Activated naive CD8-positive, alpha-beta T cell (primary cell): Measurements from ENCODE around the gene UBE2L3.
A peak's percentile ranks its signal among the peaks of the same experiment; 100 is the strongest.
"Not testable (repeated sequence)": the region's sequence is repeated elsewhere in the genome, so short reads cannot be mapped to it uniquely, and the experiment has no call there.

Experiments
- H3K27ac Mint-ChIP-seq: one replicate; pipeline ENCODE4 v1.8.0; 2021; ENCODE audit warnings: mixed read lengths
- H3K27me3 Mint-ChIP-seq: one replicate; pipeline ENCODE4 v1.8.0; 2021; ENCODE audit warnings: mixed read lengths
- H3K36me3 Mint-ChIP-seq: one replicate; pipeline ENCODE4 v1.8.0; 2021; ENCODE audit warnings: mixed read lengths
- H3K4me1 Mint-ChIP-seq: one replicate; pipeline ENCODE4 v1.8.0; 2021; ENCODE audit warnings: low read depth, mixed read lengths
- H3K4me3 Mint-ChIP-seq: one replicate; pipeline ENCODE4 v1.8.0; 2021; ENCODE audit warnings: mild to moderate bottlenecking, mixed read lengths
- H3K9me3 Mint-ChIP-seq: one replicate; pipeline ENCODE4 v1.8.0; 2021; ENCODE audit warnings: low read depth, mixed read lengths

The UBE2L3 gene

DNA sequence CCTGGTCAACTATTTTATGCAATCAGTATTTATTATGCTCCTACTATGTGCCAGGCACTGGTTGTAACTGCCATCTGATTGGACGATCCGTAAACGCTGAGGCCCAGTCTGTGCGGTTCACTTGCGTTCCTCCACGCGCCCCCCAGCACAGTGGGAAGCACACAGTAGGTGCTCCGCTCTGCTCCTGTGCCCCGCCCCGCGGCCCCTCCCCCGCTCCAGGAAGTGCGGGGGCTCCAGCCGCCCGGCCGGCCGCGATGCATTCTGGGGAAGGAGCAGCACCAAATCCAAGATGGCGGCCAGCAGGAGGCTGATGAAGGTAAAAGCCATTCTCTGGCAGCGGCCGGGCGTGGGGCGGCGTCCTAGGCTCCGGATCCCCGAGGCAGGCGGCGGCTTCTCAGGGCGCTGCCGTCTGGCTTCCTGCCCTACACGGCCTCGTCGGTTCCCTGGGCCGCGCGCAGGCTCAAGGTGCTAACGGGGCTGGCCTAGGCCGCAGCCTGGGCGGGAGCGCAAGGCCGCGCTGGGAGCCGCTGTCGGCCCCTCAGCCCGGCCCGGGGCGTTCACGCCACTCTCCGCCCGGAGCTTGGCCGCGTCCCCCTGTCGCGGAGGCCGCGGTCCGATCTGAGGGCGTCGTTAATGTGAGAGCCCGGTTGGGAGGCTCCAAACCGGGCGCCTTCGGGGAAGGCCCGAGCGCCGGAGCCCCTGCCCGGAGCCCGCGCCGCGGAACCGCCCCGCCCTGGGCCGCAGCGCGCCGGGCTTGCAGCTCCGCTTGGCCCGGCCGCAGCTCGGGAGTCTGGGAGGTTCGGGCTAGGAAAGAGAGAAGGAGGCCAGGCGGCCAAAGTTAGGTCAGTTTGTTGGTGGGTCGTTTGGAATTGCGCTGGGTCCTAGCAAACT lies at the start of gene UBE2L3:
Gene UBE2L3 (plus strand): TSS at position 259 of the 891 bp plus-strand sequence. CDS start 31 bp downstream, at position 290.
- H3K36me3 Mint-ChIP-seq, result peaks cover 10% of the 10 kb centered on the region
- peaks cover 38% of the 10 kb centered on the region for H3K4me1 Mint-ChIP-seq
- no peaks in the 10 kb centered on the region for H3K27me3 Mint-ChIP-seq
- peak within 1 kb of the TSS; percentile 91 for H3K27ac Mint-ChIP-seq
- H3K4me3 Mint-ChIP-seq, result peak within 1 kb of the TSS; percentile 94
- no peaks in the 10 kb centered on the region for H3K9me3 Mint-ChIP-seq

DNA sequence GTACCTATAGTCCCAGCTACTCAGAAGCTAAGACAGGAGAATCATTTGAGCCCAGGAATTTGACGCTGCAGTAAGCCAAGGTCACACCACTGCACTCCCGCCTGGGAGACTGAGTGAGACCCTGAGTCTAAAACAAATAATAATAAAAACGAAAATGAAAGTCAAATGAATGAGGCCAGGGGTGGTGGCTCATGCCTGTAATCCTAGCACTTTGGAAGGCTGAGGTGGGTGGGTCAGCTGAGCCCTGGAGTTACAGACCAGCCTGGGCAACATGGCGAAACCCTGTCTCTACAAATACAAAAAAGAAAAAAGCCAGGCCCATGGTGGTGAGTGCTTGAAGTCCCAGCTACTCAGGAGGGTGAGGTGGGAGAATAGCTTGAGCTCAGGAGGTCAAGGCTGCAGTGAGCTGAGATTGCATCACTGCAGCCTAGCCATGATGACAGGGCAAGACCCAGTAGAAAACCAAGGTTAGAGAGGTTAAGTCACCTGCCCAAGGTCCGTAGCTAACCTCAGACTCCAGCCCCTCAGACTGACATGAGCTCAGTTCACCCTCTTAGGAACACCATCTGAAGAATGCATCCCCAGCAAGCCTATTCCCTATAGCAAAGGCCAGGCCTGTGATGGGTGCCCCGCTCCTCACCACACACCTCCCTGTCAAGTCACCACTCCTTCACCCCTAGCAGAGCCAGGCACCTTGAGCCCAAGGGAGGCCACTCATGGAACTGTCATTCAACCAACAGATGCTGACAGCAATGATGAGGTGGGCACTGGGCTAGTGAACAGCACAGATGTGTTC lies 40.6 kb upstream of the UBE2L3 start:
- H3K9me3 Mint-ChIP-seq, H3K27ac Mint-ChIP-seq, H3K4me1 Mint-ChIP-seq, H3K4me3 Mint-ChIP-seq, H3K36me3 Mint-ChIP-seq, H3K27me3 Mint-ChIP-seq: not testable (repeated sequence)

DNA sequence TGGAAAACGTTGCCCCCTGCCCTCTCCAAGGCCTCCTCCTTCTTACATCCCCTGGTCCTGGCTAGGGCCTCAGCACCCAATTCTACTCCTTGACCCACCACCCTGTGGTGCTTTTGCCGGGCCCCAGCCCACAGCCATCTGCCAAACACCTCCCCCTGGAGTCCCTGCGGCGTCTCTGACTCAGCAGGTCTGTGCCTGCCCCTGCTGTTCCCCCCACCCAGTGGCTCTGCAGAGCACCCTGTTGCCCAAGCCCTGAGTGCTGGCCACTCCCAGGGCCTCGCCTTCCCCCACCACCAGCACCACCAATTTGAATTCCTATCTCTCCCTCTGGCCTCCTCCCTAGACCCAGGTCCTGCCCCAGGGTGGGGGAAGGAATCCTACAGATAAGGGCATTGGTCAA lies 36.0 kb upstream of the UBE2L3 start:
- not testable (repeated sequence) for H3K4me1 Mint-ChIP-seq, H3K27ac Mint-ChIP-seq, H3K4me3 Mint-ChIP-seq, H3K36me3 Mint-ChIP-seq, H3K9me3 Mint-ChIP-seq, H3K27me3 Mint-ChIP-seq

DNA sequence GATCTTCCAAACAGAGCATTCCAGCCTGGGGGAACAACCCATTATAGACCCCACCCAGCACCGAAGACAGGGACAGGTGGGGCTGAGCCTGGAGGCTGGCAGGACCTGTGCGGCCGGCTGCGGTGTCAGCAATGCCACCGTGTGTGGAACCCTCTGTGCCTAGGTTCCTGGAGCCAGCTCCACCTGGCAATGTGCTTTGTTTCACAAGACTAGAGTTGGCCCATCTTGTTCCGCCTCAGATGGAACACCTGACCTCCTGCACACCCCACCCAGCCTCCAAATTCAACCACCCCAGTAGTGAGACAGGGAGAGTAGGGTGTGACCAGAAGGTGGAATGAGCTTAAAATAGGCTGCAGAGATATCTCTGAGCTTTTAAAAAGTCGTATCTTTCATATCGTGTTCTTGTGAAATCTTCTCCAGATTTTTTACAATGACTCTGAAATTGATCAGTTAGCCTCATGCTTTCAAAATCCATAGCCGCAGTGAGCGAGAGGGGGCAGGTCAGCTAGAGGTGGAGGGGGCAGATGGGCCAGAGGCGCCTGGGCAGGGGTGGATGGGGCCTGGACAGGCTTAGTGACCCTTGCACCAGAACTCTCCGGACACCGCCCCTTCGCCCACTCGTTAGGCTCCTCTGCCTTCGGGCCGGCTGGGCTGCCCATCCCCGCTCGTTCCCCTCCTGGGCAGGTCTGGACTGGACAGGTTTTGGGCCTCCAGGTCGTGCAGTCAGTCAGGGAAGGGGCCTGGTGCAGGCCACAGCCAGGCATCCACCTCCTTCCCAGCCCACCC lies 34.5 kb upstream of the UBE2L3 start:
- not testable (repeated sequence) for H3K4me1 Mint-ChIP-seq, H3K9me3 Mint-ChIP-seq, H3K36me3 Mint-ChIP-seq, H3K27ac Mint-ChIP-seq, H3K27me3 Mint-ChIP-seq, H3K4me3 Mint-ChIP-seq

DNA sequence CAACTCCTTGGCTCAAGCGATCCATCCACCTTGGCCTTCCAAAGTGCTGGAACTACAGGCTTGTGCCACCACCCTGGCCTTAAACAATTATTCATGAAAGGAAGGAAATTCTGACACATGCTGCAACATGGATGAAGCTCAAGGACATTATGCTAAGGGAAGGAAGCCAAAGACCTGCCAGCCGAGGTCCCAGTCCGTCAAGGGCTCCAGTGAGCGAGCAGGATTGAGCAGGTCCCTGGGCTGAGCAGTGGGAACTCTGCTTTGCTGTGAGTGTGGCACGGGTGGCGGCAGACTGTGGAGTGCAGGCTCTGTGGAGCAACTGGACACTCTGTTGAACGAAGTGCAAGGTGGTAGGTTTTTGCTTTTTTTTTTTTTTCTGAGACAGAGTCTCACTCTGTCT lies 27.7 kb upstream of the UBE2L3 start:
- not testable (repeated sequence) for H3K4me3 Mint-ChIP-seq, H3K36me3 Mint-ChIP-seq, H3K9me3 Mint-ChIP-seq, H3K27ac Mint-ChIP-seq, H3K27me3 Mint-ChIP-seq, H3K4me1 Mint-ChIP-seq

DNA sequence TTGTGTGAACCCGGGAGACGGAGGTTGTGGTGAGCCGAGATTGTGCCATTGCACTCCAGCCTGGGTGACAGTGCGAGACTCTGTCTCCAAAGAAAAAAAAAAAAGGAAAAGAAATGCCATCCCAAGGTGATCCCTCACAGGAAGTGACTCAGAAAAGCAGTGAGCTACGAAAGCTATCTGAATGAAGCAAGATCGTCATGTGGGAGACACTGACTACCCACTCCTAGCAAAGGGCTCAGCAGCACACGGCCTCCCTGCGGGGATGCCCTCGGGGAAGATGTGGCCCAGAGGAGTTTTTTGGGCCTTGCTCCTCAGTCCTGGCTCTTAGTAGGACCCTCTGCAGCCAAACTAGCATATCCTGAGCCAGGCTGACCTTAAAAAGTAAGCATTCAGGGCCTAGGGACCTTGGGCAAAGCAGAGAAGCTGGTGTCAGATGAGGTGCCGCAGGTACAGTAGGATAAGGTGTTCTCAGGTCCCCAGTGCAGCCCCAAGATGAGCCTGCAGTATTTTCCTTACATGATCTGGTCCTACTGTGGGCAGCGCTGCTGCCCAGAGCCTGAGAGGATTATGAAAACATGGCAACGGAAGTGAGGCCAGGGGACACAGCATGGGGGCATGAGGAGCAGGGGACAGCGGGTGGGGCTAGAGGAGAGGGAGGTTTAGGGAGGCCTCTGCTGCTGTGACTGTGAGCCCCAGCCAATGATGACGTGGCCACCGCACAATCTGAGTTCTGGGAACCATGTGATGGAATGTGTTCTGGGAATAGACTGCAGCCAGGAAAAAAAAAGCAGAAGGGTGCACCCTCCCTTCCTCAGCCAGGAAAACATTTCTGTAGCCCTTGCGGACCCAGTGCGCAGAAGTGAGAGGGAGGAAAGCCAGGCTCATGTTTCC lies 22.8 kb upstream of the UBE2L3 start:
- not testable (repeated sequence) for H3K4me3 Mint-ChIP-seq, H3K27me3 Mint-ChIP-seq, H3K9me3 Mint-ChIP-seq, H3K36me3 Mint-ChIP-seq, H3K27ac Mint-ChIP-seq, H3K4me1 Mint-ChIP-seq

DNA sequence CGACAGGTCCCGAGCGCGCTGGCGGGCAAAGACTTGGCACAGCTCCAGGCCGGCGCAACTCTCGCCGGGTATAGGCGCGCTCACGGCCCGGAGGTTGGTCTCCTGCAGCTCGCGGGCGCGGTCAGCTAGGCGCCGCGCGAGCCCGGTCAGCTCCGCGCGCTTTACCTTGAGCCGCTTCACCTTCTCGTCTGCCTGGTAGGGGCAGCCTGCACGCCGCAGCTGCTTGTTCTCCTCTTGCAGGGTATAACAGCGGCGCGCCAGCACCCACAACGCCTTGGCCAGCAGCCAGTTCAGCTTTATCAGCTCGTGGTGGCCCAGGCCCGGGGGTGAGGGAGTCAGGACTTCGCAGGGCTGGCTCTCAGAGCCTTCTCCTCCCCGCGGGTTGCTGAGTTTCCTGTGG lies 18.0 kb upstream of the UBE2L3 start:
- not testable (repeated sequence) for H3K9me3 Mint-ChIP-seq, H3K27me3 Mint-ChIP-seq, H3K27ac Mint-ChIP-seq, H3K36me3 Mint-ChIP-seq, H3K4me3 Mint-ChIP-seq, H3K4me1 Mint-ChIP-seq

DNA sequence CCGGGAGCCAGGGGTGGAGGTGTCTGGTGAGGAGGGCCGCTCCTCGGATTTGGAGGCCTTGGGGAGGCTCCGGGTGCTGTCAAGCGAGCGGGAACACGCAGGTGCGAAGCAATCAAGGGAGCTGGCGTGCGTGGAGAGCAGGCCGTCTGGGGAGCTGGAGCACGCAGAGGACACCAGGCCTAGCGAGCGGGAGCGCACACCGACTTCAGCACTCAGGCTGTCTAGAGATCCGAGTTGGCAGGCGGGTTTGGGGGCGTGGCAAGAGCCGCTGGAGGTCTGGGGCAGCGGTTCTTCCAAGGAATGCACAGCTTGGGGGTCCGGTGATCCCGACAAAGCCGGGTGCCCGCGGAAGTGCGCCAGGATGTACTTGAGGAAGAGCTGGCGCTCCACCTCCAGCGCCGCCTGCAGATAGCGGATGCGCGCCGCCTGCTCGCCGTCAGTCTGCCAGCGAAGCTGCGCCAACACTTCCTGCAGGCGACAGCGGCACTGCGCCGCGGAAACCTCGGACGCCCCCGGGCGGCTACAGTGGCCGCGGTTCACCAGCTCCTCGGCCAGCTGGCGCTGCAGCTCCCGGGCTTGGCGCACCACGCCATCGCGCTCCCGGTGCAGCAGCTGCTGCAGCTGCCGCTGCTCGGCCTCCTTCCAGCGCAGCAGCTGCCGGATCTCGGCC lies 17.4 kb upstream of the UBE2L3 start:
- not testable (repeated sequence) for H3K27ac Mint-ChIP-seq, H3K4me1 Mint-ChIP-seq, H3K36me3 Mint-ChIP-seq, H3K4me3 Mint-ChIP-seq, H3K27me3 Mint-ChIP-seq, H3K9me3 Mint-ChIP-seq

DNA sequence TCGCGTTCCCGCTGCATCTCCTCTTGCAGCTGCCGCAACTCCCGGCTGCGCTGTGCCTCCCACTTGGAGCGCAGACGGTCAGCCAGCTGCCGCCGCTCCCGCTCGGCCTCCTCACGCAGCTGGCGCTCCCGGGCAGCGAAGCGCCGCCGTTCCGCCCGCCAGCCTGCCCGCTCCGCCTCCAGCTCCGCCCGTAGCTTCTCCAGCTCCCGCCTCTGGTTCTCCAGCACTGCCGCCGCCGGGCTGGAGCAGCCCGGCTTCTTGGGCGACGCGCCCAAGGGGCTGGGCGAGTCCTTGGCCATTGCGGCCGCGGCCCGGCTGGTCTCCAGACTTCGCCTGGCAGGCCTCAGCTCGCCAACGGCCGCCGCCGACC lies 16.9 kb upstream of the UBE2L3 start:
- H3K27me3 Mint-ChIP-seq, H3K4me1 Mint-ChIP-seq, H3K27ac Mint-ChIP-seq, H3K9me3 Mint-ChIP-seq, H3K36me3 Mint-ChIP-seq, H3K4me3 Mint-ChIP-seq: not testable (repeated sequence)

DNA sequence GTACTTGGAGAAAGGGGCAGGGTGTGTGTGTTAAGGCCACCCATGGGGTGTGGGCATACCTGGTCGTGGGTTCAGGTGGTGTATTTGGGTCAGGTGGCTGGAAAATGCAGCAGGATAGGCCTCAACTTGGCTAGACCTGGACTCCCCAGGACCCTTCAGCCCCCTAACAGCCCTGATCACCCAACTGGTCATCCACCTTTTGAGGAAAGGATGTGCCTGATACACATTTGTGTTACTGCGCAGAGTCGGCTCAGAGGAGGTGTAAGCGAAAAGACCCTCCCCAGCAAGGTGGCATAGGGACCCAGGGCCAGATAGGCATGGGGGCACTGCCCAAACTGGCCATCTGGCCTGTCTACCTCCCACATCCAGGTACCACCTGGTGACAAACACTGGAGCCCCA lies 16.2 kb upstream of the UBE2L3 start, which contains the start of gene RIMBP3C:
Gene RIMBP3C (minus strand): TSS at position 101 of the 400 bp plus-strand sequence. CDS start 485 bp downstream, outside the sequence.
- not testable (repeated sequence) for H3K4me1 Mint-ChIP-seq, H3K4me3 Mint-ChIP-seq, H3K27ac Mint-ChIP-seq, H3K27me3 Mint-ChIP-seq, H3K9me3 Mint-ChIP-seq, H3K36me3 Mint-ChIP-seq

DNA sequence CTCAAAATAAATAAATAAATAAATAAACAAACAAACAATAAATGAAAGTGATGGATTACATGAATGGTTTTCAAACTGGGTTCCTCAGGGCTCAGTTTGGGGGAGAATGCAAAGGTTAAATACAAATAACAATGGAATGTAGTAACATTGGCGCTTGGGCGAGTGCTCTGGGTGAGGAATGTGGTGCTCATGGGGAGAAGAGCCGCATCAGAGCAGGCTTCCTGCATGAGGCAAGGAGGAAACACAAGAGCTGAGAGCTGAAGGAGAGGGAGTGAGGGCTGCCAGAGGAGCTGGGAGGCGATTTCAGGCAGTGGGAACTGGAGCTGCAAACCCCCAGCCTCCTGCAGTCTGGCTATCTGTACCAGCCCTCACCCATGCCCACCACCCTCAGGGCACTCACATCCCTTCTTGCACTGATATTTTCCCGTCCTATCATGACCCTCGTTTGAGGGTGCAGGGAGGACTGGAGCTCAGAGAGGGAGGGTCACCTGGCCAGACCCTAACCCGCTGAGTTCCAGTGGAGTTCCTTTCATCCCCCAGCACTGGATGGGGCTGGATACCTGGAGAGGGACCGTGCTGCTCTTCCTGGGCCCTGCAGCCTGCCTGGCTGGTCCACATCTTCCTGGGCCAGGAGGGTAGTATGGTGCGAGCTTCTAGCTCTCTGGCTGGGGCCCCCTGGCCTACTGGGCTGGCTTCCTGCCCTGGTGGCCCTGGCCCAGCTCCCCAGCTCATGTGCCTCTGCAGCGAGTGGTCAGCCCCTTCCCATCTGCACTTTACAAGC lies 8.0 kb upstream of the UBE2L3 start:
- not testable (repeated sequence) for H3K4me3 Mint-ChIP-seq, H3K36me3 Mint-ChIP-seq, H3K27me3 Mint-ChIP-seq, H3K4me1 Mint-ChIP-seq, H3K9me3 Mint-ChIP-seq, H3K27ac Mint-ChIP-seq

DNA sequence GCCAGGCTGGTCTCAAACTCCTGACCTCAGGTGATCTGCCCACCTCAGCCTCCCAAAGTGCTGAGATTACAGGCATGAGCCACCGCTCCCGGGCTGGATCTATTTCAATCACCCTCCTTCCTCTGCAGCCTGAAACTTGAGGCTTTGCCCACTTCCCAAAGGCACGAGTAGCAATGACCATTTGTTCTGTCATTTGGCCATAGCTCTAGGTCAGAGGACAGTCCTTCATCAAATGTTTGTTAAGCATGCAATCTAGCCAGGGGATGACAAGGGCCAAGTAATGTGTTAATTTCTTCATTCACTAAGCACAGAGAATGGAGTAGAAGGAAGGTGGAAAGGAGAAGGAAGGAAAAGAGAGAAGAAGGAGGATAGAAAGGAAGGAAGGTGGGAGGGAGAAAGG lies 6.9 kb upstream of the UBE2L3 start:
- H3K36me3 Mint-ChIP-seq, H3K4me3 Mint-ChIP-seq, H3K4me1 Mint-ChIP-seq, H3K27ac Mint-ChIP-seq, H3K9me3 Mint-ChIP-seq, H3K27me3 Mint-ChIP-seq: not testable (repeated sequence)

DNA sequence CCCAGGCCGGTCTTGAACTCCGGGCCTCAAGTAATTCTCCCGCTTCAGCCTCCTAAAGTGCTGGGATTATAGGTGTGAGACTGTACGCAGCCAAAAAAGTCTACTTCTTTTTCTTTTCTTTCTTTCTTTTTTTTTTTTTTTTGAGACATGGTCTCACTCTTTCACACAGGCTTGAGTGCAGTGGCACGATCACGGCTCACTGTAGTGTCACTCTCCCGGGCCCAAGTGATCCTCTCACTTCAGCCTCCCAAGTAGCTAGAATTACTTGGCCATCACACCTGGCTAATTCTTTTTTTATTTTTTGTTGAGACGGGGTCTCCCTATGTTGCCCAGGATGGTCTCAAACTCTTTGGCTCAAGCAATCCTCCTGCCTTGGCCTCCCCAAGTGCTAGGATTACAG lies 3.6 kb upstream of the UBE2L3 start:
- no peaks in the 10 kb centered on the region for H3K36me3 Mint-ChIP-seq
- H3K4me1 Mint-ChIP-seq, result peaks cover 5% of the 10 kb centered on the region
- H3K27ac Mint-ChIP-seq, result no peak overlapping the region
- H3K27me3 Mint-ChIP-seq, result no peaks in the 10 kb centered on the region
- H3K9me3 Mint-ChIP-seq, result no peaks in the 10 kb centered on the region
- no peak overlapping the region for H3K4me3 Mint-ChIP-seq
